H9 (cell line): ENCODE measurements around the gene C10orf120. TPM values are rescaled to one million over a fixed set of nuclear protein-coding genes. Genes with fewer than 3 reads are reported as not detected.

Experiments
- DNase-seq: peaks from one replicate; pipeline ENCODE4 v3.0.0-alpha.2; 2017
- H2AFZ ChIP-seq: one replicate; pipeline ENCODE4 v1.6.1; 2013; ENCODE audit warnings: mild to moderate bottlenecking, low read length, control low read depth, moderate library complexity
- H2AK5ac ChIP-seq: 2 replicates; pipeline ENCODE4 v1.6.1; 2013; ENCODE audit warnings: low read length, control low read depth, mixed read lengths; ENCODE audit not compliant: insufficient read length
- H2BK120ac ChIP-seq: one replicate; pipeline ENCODE4 v1.6.1; 2013; ENCODE audit warnings: low read depth, mild to moderate bottlenecking, low read length, control low read depth, inconsistent platforms; ENCODE audit not compliant: poor library complexity, severe bottlenecking
- H2BK12ac ChIP-seq: 2 replicates; pipeline ENCODE4 v1.6.1; 2013; ENCODE audit warnings: low read length, control low read depth, mixed read lengths, low read depth; ENCODE audit not compliant: insufficient read length
- H2BK15ac ChIP-seq: 2 replicates; pipeline ENCODE4 v1.6.1; 2013; ENCODE audit warnings: low read depth, low read length, control low read depth
- H2BK20ac ChIP-seq: one replicate; pipeline ENCODE4 v1.6.1; 2013; ENCODE audit warnings: low read depth, mild to moderate bottlenecking, low read length, control low read depth, inconsistent platforms; ENCODE audit not compliant: poor library complexity, severe bottlenecking
- H2BK5ac ChIP-seq: 2 replicates; pipeline ENCODE4 v1.6.1; 2013; ENCODE audit warnings: low read length, control low read depth, mixed read lengths; ENCODE audit not compliant: insufficient read length
- H3K14ac ChIP-seq: 2 replicates; pipeline ENCODE4 v1.6.1; 2013; ENCODE audit warnings: low read length, control low read depth; ENCODE audit not compliant: insufficient read depth
- H3K18ac ChIP-seq: 2 replicates; pipeline ENCODE4 v1.6.1; 2013; ENCODE audit warnings: low read depth, mild to moderate bottlenecking, mixed read lengths, low read length, control low read depth; ENCODE audit not compliant: insufficient read length
- H3K23ac ChIP-seq: 2 replicates; pipeline ENCODE4 v1.6.1; 2013; ENCODE audit warnings: low read length, control low read depth, mixed read lengths, low read depth; ENCODE audit not compliant: insufficient read length
- H3K23me2 ChIP-seq: 2 replicates; pipeline ENCODE4 v1.6.1; 2013; ENCODE audit warnings: low read depth, mild to moderate bottlenecking, mixed read lengths, low read length, control low read depth; ENCODE audit not compliant: insufficient read length, poor library complexity, severe bottlenecking
- H3K27ac ChIP-seq: 2 replicates; pipeline ENCODE4 v1.5.1; 2013; ENCODE audit warnings: low read length, control low read depth, mixed read lengths, low read depth; ENCODE audit not compliant: insufficient read length
- H3K27me3 ChIP-seq: 2 replicates; pipeline ENCODE4 v1.6.1; 2013; ENCODE audit warnings: low read length, control low read depth, inconsistent platforms; ENCODE audit not compliant: insufficient read depth
- H3K4ac ChIP-seq: 2 replicates; pipeline ENCODE4 v1.6.1; 2013; ENCODE audit warnings: low read depth, mild to moderate bottlenecking, control low read depth, inconsistent platforms, low read length, moderate library complexity
- H3K4me1 ChIP-seq: 2 replicates; pipeline ENCODE4 v1.6.1; 2013; ENCODE audit warnings: low read length, control low read depth, inconsistent platforms; ENCODE audit not compliant: insufficient read depth
- H3K4me2 ChIP-seq: 2 replicates; pipeline ENCODE4 v1.6.1; 2013; ENCODE audit warnings: low read length, control low read depth, mixed read lengths; ENCODE audit not compliant: insufficient read length, insufficient read depth
- H3K56ac ChIP-seq: 2 replicates; pipeline ENCODE4 v1.6.1; 2013; ENCODE audit warnings: low read depth, mild to moderate bottlenecking, mixed read lengths, low read length, control low read depth; ENCODE audit not compliant: insufficient read length
- H3K79me1 ChIP-seq: 2 replicates; pipeline ENCODE4 v1.6.1; 2013; ENCODE audit warnings: low read depth, mild to moderate bottlenecking, moderate library complexity, low read length, control low read depth, inconsistent platforms; ENCODE audit not compliant: insufficient read depth, poor library complexity, severe bottlenecking
- H3K79me2 ChIP-seq: 2 replicates; pipeline ENCODE4 v1.6.1; 2013; ENCODE audit warnings: low read length, control low read depth, inconsistent platforms; ENCODE audit not compliant: insufficient read depth
- H3K9ac ChIP-seq: 2 replicates; pipeline ENCODE4 v1.6.1; 2013; ENCODE audit warnings: low read length, control low read depth, mixed read lengths; ENCODE audit not compliant: insufficient read length; ENCODE audit errors: extremely low read depth
- H3K9me3 ChIP-seq: one replicate; pipeline ENCODE4 v1.6.1; 2013; ENCODE audit warnings: low read depth, low read length, inconsistent platforms; ENCODE audit not compliant: control insufficient read depth
- H3T11ph ChIP-seq: one replicate; pipeline ENCODE4 v1.6.1; 2013; ENCODE audit warnings: mild to moderate bottlenecking, low read length, control low read depth, inconsistent platforms
- H4K20me1 ChIP-seq: one replicate; pipeline ENCODE4 v1.6.1; 2013; ENCODE audit not compliant: control insufficient read depth, insufficient read length, insufficient read depth
- H4K5ac ChIP-seq: 2 replicates; pipeline ENCODE4 v1.6.1; 2013; ENCODE audit warnings: low read depth, mild to moderate bottlenecking, mixed read lengths, low read length, control low read depth; ENCODE audit not compliant: insufficient read length
- H4K8ac ChIP-seq: replicated peaks from 2 replicates; pipeline ENCODE4 v1.6.1; 2013; ENCODE audit warnings: low read length, control low read depth, mixed read lengths, low read depth; ENCODE audit not compliant: insufficient read length
- H4K91ac ChIP-seq: 2 replicates; pipeline ENCODE4 v1.6.1; 2013; ENCODE audit warnings: low read depth, mild to moderate bottlenecking, moderate library complexity, mixed read lengths, low read length, control low read depth; ENCODE audit not compliant: insufficient read length
- H3K27ac Mint-ChIP-seq, 3 experiments: 2 replicates in 2 of 3; 3 replicates in 1 of 3; pipeline ENCODE4 v1.8.0; 2020 to 2021; ENCODE audit warnings: mixed read lengths in 3 of 3, mild to moderate bottlenecking in 1 of 3, moderate library complexity in 1 of 3
- H3K27me3 Mint-ChIP-seq: 2 replicates; pipeline ENCODE4 v1.8.0; 2021; ENCODE audit warnings: low read depth, mild to moderate bottlenecking, moderate library complexity, mixed read lengths
- H3K36me3 Mint-ChIP-seq, 3 experiments: 2 replicates in 2 of 3; 3 replicates in 1 of 3; pipeline ENCODE4 v1.8.0; 2020 to 2021; ENCODE audit warnings: low read depth in 3 of 3, mixed read lengths in 3 of 3; ENCODE audit not compliant: insufficient read depth in 1 of 3
- H3K4me1 Mint-ChIP-seq, 2 experiments: 2 replicates each; pipeline ENCODE4 v1.8.0; 2020; ENCODE audit warnings: mixed read lengths in 2 of 2
- H3K4me3 Mint-ChIP-seq, 2 experiments: 2 replicates in 1 of 2; 3 replicates in 1 of 2; pipeline ENCODE4 v1.8.0; 2020 to 2021; ENCODE audit warnings: mild to moderate bottlenecking in 2 of 2, mixed read lengths in 2 of 2, moderate library complexity in 1 of 2
- H3K9me3 Mint-ChIP-seq, 2 experiments: 2 replicates in 1 of 2; 3 replicates in 1 of 2; pipeline ENCODE4 v1.8.0; 2020; ENCODE audit warnings: mild to moderate bottlenecking in 2 of 2, mixed read lengths in 2 of 2, moderate library complexity in 1 of 2
- CTCF ChIP-seq: fragments of 200-600 bp; sonication (generic); conservative IDR thresholded peaks from 3 replicates; pipeline ENCODE4 v1.8.0; 2021; ENCODE audit warnings: antibody characterized with exemption, mild to moderate bottlenecking
- WGBS: extraction: QIAGEN DNeasy Blood & Tissue Kit; methylation state at CpG from one replicate; pipeline ENCODE4 v1.1.7; 2013; ENCODE audit warnings: missing lambda C conversion rate, low lambda C conversion rate, mixed read lengths; ENCODE audit not compliant: insufficient read length; ENCODE audit errors: extremely low coverage; 5-methylcytosine and 5-hydroxymethylcytosine counted together
- total RNA-seq: library from RNA; stranded (reverse); gene quantifications from 2 replicates; pipeline ENCODE4 v1.2.1, GENCODE V29; 2021

The C10orf120 gene
- total RNA-seq, 1 experiment from 2014 or later, result not detected

DNA sequence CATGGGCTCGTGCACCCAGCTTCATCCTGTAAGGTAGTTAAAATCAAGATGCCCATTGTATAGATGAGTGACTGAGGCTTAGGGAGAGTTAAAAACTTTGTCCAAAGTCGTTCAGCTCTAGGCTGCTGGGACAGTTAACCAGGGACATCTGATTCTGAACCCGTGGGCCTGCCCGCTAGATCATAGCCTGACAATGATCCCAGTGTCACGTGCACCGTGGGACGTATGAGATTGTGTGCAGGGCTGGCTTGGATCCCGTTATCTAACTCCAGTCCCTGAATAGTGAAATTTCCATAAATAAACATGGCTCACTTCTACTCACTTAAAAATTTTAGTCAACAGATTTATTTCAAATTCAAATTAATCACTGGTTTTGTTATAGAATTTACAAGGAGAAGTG is 24.9 kb downstream of the C10orf120 start:
- no peak overlapping the region for H3K9ac ChIP-seq
- Mint-ChIP-seq H3K27me3 (peaks cover 8% of the 10 kb centered on the region), H3K36me3 (no peaks in the 10 kb centered on the region), H3K4me1 (peaks cover 6% of the 10 kb centered on the region in 2 experiments; a peak in 2 of 4 replicates), H3K9me3 (no peaks in the 10 kb centered on the region; a peak in 2 of 5 replicates), H3K27ac (no peak overlapping the region), H3K4me3 (no peak overlapping the region)
- DNase-seq, result no peak
- TF ChIP-seq CTCF, result no peak
- no peak overlapping the region for H2BK20ac ChIP-seq
- no peak overlapping the region for H2BK5ac ChIP-seq
- no peak overlapping the region for H4K8ac ChIP-seq
- no peaks in the 10 kb centered on the region for H3K79me2 ChIP-seq
- no peaks in the 10 kb centered on the region for H3K79me1 ChIP-seq
- H3T11ph ChIP-seq, result no peak overlapping the region
- H3K14ac ChIP-seq, result no peak overlapping the region
- no peak overlapping the region for H2BK120ac ChIP-seq
- no peak overlapping the region for H2AFZ ChIP-seq
- no peak overlapping the region for H3K4me2 ChIP-seq
- no peak overlapping the region for H2BK12ac ChIP-seq
- H2AK5ac ChIP-seq, result no peak overlapping the region
- no peak overlapping the region for H2BK15ac ChIP-seq
- no peak overlapping the region for H4K5ac ChIP-seq
- no peak overlapping the region for H3K18ac ChIP-seq
- no peak overlapping the region for H3K4ac ChIP-seq
- no peak overlapping the region for H3K56ac ChIP-seq
- no peaks in the 10 kb centered on the region for H3K4me1 ChIP-seq
- H3K9me3 ChIP-seq, result no peaks in the 10 kb centered on the region
- no peaks in the 10 kb centered on the region for H3K23me2 ChIP-seq
- H4K91ac ChIP-seq, result no peak overlapping the region
- no peak overlapping the region for H3K23ac ChIP-seq
- no peaks in the 10 kb centered on the region for H3K27me3 ChIP-seq
- no CpG with 5 or more reads among the region's 8 CpGs for WGBS
- H4K20me1 ChIP-seq, result no peaks in the 10 kb centered on the region
- H3K27ac ChIP-seq, result no peak overlapping the region
